ENCODE results near the gene PCGF6. TPM values are rescaled to one million over a fixed set of nuclear protein-coding genes. Genes with fewer than 3 reads are reported as not detected.

PCGF6 gene
- total RNA-seq, 3 donors from 2014 or later (not counting 1 experiment from before 2014, with no cell fraction given), result 5.1 to 8.1 (median 7.1) TPM

DNA sequence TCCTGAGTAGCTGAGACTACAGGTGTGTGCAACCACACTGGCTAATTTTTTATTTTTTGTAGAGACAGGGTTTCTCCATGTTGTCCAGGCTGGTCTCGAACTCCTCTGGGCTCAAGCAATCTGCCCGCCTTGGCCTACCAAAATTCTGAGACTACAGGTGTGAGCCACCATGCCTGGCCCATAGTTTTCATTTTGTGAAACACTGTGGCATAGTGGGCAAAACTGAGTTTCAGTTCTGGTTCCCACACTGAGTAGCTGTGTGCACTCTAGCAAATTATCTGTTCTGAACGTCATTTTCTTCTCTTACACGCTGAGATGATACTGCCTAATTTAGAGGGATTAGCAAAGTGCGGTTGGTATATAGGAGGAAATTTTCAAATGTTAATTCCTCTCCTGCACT is 31.8 kb upstream of the PCGF6 start:
- H3K27me3 Mint-ChIP-seq (ENCODE audit: low read depth in 2 of 2), result no peaks in the 10 kb centered on the region
- Histone ChIP-seq H3K27ac (ENCODE audit: low read length) (no peak overlapping the region), H3K9me3 (ENCODE audit: control insufficient read depth, insufficient read depth, low read length) (no peaks in the 10 kb centered on the region), H3K4me1 (ENCODE audit: control insufficient read depth, insufficient read depth, low read length) (no peaks in the 10 kb centered on the region), H3K27me3 (ENCODE audit: control insufficient read depth, insufficient read depth, low read length) (no peaks in the 10 kb centered on the region), H3K4me3 (ENCODE audit: low read length) (no peak overlapping the region), H3K36me3 (ENCODE audit: control insufficient read depth, insufficient read depth, low read length) (peaks cover 55% of the 10 kb centered on the region)
- H3K4me1 Mint-ChIP-seq, result no peaks in the 10 kb centered on the region
- TF ChIP-seq CTCF (IDR thresholded peaks at IDR 0.05), result no peak
- no peak for DNase-seq
- no peak overlapping the region for H3K4me3 Mint-ChIP-seq
- no peaks in the 10 kb centered on the region for H3K9me3 Mint-ChIP-seq
- intact Hi-C loops (cut with micrococcal nuclease), result no loop called here
- no peak for ATAC-seq
- H3K27ac Mint-ChIP-seq, result no peak overlapping the region
- peaks cover 8% of the 10 kb centered on the region for H3K36me3 Mint-ChIP-seq
- 89% methylated on average over 3 of the region's 5 CpGs for WGBS (ENCODE audit: insufficient coverage)

DNA sequence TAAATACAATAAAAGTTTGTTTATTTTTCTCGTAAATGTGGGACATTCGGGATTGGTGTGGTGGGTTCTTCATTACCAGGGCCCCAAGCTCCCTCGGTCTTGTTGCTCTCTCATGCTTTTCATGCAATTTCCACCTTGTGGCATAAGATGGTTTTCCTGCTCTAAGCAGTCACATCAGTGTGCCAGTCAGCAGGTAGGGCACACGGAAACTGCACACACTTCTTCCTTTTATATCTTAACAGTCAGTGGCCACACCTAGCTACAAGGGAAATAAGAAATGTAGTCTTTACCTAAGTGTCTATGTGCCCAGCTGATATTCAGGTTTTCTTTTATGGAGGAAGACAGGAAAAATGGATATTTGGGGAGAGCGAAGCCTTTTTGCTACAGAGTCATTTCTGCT is 23.3 kb upstream of the PCGF6 start:
- H3K9me3 ChIP-seq (ENCODE audit: control insufficient read depth, insufficient read depth, low read length), result no peaks in the 10 kb centered on the region
- H3K36me3 ChIP-seq (ENCODE audit: control insufficient read depth, insufficient read depth, low read length), result peaks cover 37% of the 10 kb centered on the region
- H3K4me1 Mint-ChIP-seq, result peaks cover 11 to 20% of the 10 kb centered on the region in 2 donors
- WGBS (ENCODE audit: insufficient coverage), result 97% methylated on average over 4 of the region's 5 CpGs
- H3K4me1 ChIP-seq (ENCODE audit: control insufficient read depth, insufficient read depth, low read length), result peaks cover 7% of the 10 kb centered on the region
- H3K4me3 Mint-ChIP-seq, result no peak overlapping the region
- H3K27ac Mint-ChIP-seq, result no peak overlapping the region
- no peaks in the 10 kb centered on the region for H3K27me3 ChIP-seq (ENCODE audit: control insufficient read depth, insufficient read depth, low read length)
- intact Hi-C loops (cut with micrococcal nuclease), result no loop called here
- H3K27me3 Mint-ChIP-seq (ENCODE audit: low read depth in 2 of 2), result no peaks in the 10 kb centered on the region
- TF ChIP-seq CTCF (IDR thresholded peaks at IDR 0.05), result no peak
- no peak for DNase-seq
- no peak overlapping the region for H3K27ac ChIP-seq (ENCODE audit: low read length)
- H3K36me3 Mint-ChIP-seq, result peaks cover 15% of the 10 kb centered on the region
- H3K9me3 Mint-ChIP-seq, result no peaks in the 10 kb centered on the region
- H3K4me3 ChIP-seq (ENCODE audit: low read length), result no peak overlapping the region
- no peak for ATAC-seq

GRCh38 chr10:103373544-103373943 is 22.6 kb upstream of the PCGF6 start:
- H3K4me1 ChIP-seq (ENCODE audit: control insufficient read depth, insufficient read depth, low read length), result peaks cover 15% of the 10 kb centered on the region
- no peak overlapping the region for H3K4me3 ChIP-seq (ENCODE audit: low read length)
- H3K27ac ChIP-seq (ENCODE audit: low read length), result no peak overlapping the region
- no peaks in the 10 kb centered on the region for H3K9me3 Mint-ChIP-seq
- H3K4me1 Mint-ChIP-seq, result peaks cover 11 to 22% of the 10 kb centered on the region in 2 donors
- intact Hi-C loops (cut with micrococcal nuclease), result no loop called here
- H3K36me3 ChIP-seq (ENCODE audit: control insufficient read depth, insufficient read depth, low read length), result peaks cover 37% of the 10 kb centered on the region
- H3K4me3 Mint-ChIP-seq, result no peak overlapping the region
- 79% methylated on average over 2 of the region's 3 CpGs for WGBS (ENCODE audit: insufficient coverage)
- H3K27me3 ChIP-seq (ENCODE audit: control insufficient read depth, insufficient read depth, low read length), result no peaks in the 10 kb centered on the region
- no peak for ATAC-seq
- peak overlapping the region in 1 of 2 donors; percentile 21 for H3K27ac Mint-ChIP-seq
- H3K36me3 Mint-ChIP-seq, result peaks cover 15% of the 10 kb centered on the region
- H3K27me3 Mint-ChIP-seq (ENCODE audit: low read depth in 2 of 2), result no peaks in the 10 kb centered on the region
- H3K9me3 ChIP-seq (ENCODE audit: control insufficient read depth, insufficient read depth, low read length), result no peaks in the 10 kb centered on the region
- DNase-seq, result no peak
- no peak for TF ChIP-seq CTCF (IDR thresholded peaks at IDR 0.05)

All from natural killer cell (primary cell).